Fibroblast of lung (primary cell): Measurements from ENCODE around the gene TMEM132C. TPM values are rescaled to one million over a fixed set of nuclear protein-coding genes. Genes with fewer than 3 reads are reported as not detected.

Source experiments
- DNase-seq, 2 donors: peaks; one replicate each; pipeline versions ENCODE4 v3.0.0 to v3.0.0-alpha.2; 2010; ENCODE audit warnings: low read depth in 2 of 2
- H2AFZ ChIP-seq: 2 replicates; pipeline ENCODE4 v1.5.1; 2012; ENCODE audit warnings: low read length, control low read depth, inconsistent platforms
- H3K27ac ChIP-seq: 2 replicates; pipeline ENCODE4 v1.5.1; 2011; ENCODE audit warnings: low read length, control low read depth; ENCODE audit not compliant: insufficient read depth
- H3K27me3 ChIP-seq: 2 replicates; pipeline ENCODE4 v1.5.1; 2011; ENCODE audit warnings: mild to moderate bottlenecking, low read length; ENCODE audit not compliant: control insufficient read depth, insufficient read depth
- H3K36me3 ChIP-seq: 2 replicates; pipeline ENCODE4 v1.5.1; 2011; ENCODE audit warnings: low read length; ENCODE audit not compliant: control insufficient read depth, insufficient read depth
- H3K4me1 ChIP-seq: 2 replicates; pipeline ENCODE4 v1.5.1; 2011; ENCODE audit warnings: low read length; ENCODE audit not compliant: control insufficient read depth, insufficient read depth; ENCODE audit errors: extremely low read depth
- H3K4me2 ChIP-seq: 2 replicates; pipeline ENCODE4 v1.5.1; 2011; ENCODE audit warnings: low read length, control low read depth; ENCODE audit not compliant: insufficient read depth; ENCODE audit errors: extremely low read depth
- H3K4me3 ChIP-seq, 4 experiments: fragments of 200-600 bp in 1 of 4; sonication (generic) in 1 of 4; replicated peaks in 1 of 4; 2 replicates each; pipeline ENCODE4 v1.5.1; 2011 to 2016; ENCODE audit warnings: low read length in 4 of 4, low read depth in 3 of 4, mild to moderate bottlenecking in 3 of 4, control low read depth in 2 of 4, inconsistent platforms in 1 of 4, mixed read lengths in 1 of 4; ENCODE audit not compliant: insufficient read depth in 1 of 4; ENCODE audit errors: control extremely low read depth in 1 of 4
- H3K79me2 ChIP-seq: 2 replicates; pipeline ENCODE4 v1.5.1; 2012; ENCODE audit warnings: mild to moderate bottlenecking, low read length, inconsistent platforms; ENCODE audit not compliant: control insufficient read depth, insufficient read depth
- H3K9ac ChIP-seq: 2 replicates; pipeline ENCODE4 v1.5.1; 2011; ENCODE audit warnings: mild to moderate bottlenecking, low read length, control low read depth; ENCODE audit not compliant: insufficient read depth
- H3K9me3 ChIP-seq: 2 replicates; pipeline ENCODE4 v1.5.1; 2012; ENCODE audit warnings: low read depth, low read length; ENCODE audit not compliant: control insufficient read depth, insufficient read depth
- H4K20me1 ChIP-seq: 2 replicates; pipeline ENCODE4 v1.5.1; 2011; ENCODE audit warnings: low read length; ENCODE audit not compliant: control insufficient read depth, insufficient read depth; ENCODE audit errors: extremely low read depth
- EZH2 ChIP-seq: IDR thresholded peaks from 2 replicates; pipeline ENCODE4 v1.5.1; 2012; ENCODE audit warnings: low read length, control low read depth, mild to moderate bottlenecking; ENCODE audit errors: missing control alignments
- polyA plus RNA-seq, 2 donors: library from polyadenylated mRNA; depleted of rRNA in 1 of 2; stranded (reverse) in 1 of 2; unstranded in 1 of 2; fragments of >200 nt; gene quantifications; 2 replicates each; pipeline ENCODE4 v1.2.1, GENCODE V29; 2011 to 2012; ENCODE audit warnings: missing spikeins in 1 of 2
- total RNA-seq: library from RNA; depleted of rRNA; stranded (reverse); fragments of >200 nt; gene quantifications from 2 replicates; pipeline ENCODE4 v1.2.1, GENCODE V29; 2014
- TF ChIP-seq, protein P1 (sequence below), 2 donors: IDR thresholded peaks in 1 of 2; conservative IDR thresholded peaks in 1 of 2; 1 replicate in 1 of 2; 2 replicates in 1 of 2; pipeline ENCODE4 v1.5.1; 2011 to 2012; ENCODE audit warnings: low read length in 2 of 2, control low read depth in 1 of 2, inconsistent platforms in 1 of 2, low read depth in 1 of 2, mild to moderate bottlenecking in 1 of 2

TMEM132C gene
- total and polyA plus RNA-seq, 2 donors (not counting 1 experiment from before 2014, with no cell fraction given) = not detected

DNA sequence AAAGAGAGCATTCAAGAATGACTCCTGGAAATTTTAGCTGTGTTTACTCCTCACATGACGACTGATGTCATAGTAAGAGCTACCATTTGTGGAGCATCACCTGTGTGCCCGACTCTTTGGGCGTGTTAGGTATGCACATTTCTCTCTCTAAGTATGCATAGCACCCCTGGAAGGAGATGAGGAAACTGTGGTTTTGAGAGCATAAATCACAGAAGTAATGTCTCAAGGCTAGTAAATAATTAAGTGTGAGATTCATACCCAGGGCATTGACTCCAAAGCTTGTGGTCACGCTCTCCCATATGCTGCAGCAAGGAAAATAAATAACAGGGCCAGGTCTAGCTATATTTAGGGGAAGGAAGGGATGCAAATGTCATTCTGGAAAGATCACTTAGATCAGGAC, 340.7 kb downstream of the TMEM132C start:
- Histone ChIP-seq H3K9ac (no peak overlapping the region), H3K4me3 (no peak overlapping the region), H3K79me2 (no peaks in the 10 kb centered on the region), H3K27me3 (no peaks in the 10 kb centered on the region), H3K27ac (no peak overlapping the region), H4K20me1 (no peaks in the 10 kb centered on the region), H3K36me3 (no peaks in the 10 kb centered on the region), H3K9me3 (no peaks in the 10 kb centered on the region), H3K4me1 (no peaks in the 10 kb centered on the region), H2AFZ (no peak overlapping the region), H3K4me2 (no peak overlapping the region)
- DNase-seq = no peak
- TF ChIP-seq EZH2 = no peak
- TF ChIP-seq, protein P1, sequence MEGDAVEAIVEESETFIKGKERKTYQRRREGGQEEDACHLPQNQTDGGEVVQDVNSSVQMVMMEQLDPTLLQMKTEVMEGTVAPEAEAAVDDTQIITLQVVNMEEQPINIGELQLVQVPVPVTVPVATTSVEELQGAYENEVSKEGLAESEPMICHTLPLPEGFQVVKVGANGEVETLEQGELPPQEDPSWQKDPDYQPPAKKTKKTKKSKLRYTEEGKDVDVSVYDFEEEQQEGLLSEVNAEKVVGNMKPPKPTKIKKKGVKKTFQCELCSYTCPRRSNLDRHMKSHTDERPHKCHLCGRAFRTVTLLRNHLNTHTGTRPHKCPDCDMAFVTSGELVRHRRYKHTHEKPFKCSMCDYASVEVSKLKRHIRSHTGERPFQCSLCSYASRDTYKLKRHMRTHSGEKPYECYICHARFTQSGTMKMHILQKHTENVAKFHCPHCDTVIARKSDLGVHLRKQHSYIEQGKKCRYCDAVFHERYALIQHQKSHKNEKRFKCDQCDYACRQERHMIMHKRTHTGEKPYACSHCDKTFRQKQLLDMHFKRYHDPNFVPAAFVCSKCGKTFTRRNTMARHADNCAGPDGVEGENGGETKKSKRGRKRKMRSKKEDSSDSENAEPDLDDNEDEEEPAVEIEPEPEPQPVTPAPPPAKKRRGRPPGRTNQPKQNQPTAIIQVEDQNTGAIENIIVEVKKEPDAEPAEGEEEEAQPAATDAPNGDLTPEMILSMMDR (conservative IDR thresholded peaks at IDR 0.05 in 1 of 2, IDR thresholded peaks at IDR 0.05 in 1 of 2; ENCODE audit: low read depth in 1 of 2, low read length in 2 of 2) = no peak

DNA sequence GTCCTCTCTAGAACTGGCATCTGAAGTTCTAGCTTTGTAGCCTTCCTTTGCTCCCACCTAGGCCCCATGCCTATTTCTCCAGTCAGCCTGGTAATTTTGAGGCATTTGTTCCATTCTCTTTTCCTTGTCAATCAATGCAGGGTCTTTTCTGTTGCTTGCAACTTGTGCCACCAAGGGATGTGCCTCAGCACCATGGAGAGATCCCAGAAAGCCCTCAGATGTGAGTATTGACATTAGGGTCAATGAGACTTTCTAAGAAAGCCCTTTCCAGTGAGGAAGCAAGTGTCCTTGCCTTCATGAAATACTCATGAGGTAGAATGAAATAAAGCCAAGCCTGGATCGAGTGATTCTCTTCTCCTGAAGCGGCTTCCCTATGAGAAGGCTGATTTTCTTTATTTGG, 342.9 kb downstream of the TMEM132C start:
- DNase-seq = no peak

DNA sequence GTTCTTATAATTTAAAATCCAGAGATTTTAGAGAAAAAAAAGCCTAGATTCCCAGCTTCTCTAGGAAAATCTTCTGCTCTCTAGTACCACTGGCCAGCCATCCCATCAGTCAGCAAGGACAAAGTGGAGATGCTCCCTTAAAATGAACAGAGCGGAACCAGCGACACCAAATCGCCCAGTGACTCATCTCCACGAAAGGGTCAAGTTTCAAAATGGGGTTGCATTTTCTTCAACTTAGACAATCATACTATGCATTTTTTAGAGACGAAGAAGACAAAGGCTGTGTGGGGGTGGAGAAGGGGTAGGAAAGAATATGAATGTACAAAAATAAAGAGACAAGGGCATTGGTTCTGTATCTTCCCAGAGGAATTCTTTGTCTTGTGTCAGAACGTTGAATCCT, 344.8 kb downstream of the TMEM132C start:
- no peak for DNase-seq
- no peaks in the 10 kb centered on the region for H4K20me1 ChIP-seq
- no peak overlapping the region for H3K9ac ChIP-seq
- no peaks in the 10 kb centered on the region for H3K36me3 ChIP-seq
- no peaks in the 10 kb centered on the region for H3K79me2 ChIP-seq
- no peak overlapping the region for H3K4me3 ChIP-seq
- H3K4me2 ChIP-seq = no peak overlapping the region
- H2AFZ ChIP-seq = no peak overlapping the region
- H3K27me3 ChIP-seq = no peaks in the 10 kb centered on the region
- no peaks in the 10 kb centered on the region for H3K4me1 ChIP-seq
- no peak for TF ChIP-seq EZH2
- TF ChIP-seq, protein P1 (conservative IDR thresholded peaks at IDR 0.05 in 1 of 2, IDR thresholded peaks at IDR 0.05 in 1 of 2; ENCODE audit: low read depth in 1 of 2, low read length in 2 of 2) = no peak
- H3K27ac ChIP-seq = no peak overlapping the region
- no peaks in the 10 kb centered on the region for H3K9me3 ChIP-seq

More for the DNA sequence above, 342.9 kb downstream of the TMEM132C start:
- H2AFZ ChIP-seq = no peak overlapping the region
- H3K27me3 ChIP-seq = no peaks in the 10 kb centered on the region
- H3K9me3 ChIP-seq = no peaks in the 10 kb centered on the region
- no peak overlapping the region for H3K4me2 ChIP-seq
- H3K4me1 ChIP-seq = no peaks in the 10 kb centered on the region
- no peak overlapping the region for H3K27ac ChIP-seq
- no peaks in the 10 kb centered on the region for H4K20me1 ChIP-seq
- H3K4me3 ChIP-seq = no peak overlapping the region
- TF ChIP-seq EZH2 = no peak
- TF ChIP-seq, protein P1 (conservative IDR thresholded peaks at IDR 0.05 in 1 of 2, IDR thresholded peaks at IDR 0.05 in 1 of 2; ENCODE audit: low read depth in 1 of 2, low read length in 2 of 2) = no peak
- H3K79me2 ChIP-seq = no peaks in the 10 kb centered on the region
- H3K9ac ChIP-seq = no peak overlapping the region
- no peaks in the 10 kb centered on the region for H3K36me3 ChIP-seq
